GM19468 (cell line): ENCODE results near the gene GHR.
A peak's percentile ranks its signal among the peaks of the same experiment; 100 is the strongest.

Experiments used
- ATAC-seq: cut with Tn5 transposase; IDR thresholded peaks from one replicate; pipeline ENCODE4 v1.9.1; 2021; ENCODE audit warnings: mild to moderate bottlenecking, moderate library complexity, moderate number of reproducible peaks; ENCODE audit not compliant: unreplicated experiment; ENCODE audit errors: extremely low read depth

GHR gene

DNA sequence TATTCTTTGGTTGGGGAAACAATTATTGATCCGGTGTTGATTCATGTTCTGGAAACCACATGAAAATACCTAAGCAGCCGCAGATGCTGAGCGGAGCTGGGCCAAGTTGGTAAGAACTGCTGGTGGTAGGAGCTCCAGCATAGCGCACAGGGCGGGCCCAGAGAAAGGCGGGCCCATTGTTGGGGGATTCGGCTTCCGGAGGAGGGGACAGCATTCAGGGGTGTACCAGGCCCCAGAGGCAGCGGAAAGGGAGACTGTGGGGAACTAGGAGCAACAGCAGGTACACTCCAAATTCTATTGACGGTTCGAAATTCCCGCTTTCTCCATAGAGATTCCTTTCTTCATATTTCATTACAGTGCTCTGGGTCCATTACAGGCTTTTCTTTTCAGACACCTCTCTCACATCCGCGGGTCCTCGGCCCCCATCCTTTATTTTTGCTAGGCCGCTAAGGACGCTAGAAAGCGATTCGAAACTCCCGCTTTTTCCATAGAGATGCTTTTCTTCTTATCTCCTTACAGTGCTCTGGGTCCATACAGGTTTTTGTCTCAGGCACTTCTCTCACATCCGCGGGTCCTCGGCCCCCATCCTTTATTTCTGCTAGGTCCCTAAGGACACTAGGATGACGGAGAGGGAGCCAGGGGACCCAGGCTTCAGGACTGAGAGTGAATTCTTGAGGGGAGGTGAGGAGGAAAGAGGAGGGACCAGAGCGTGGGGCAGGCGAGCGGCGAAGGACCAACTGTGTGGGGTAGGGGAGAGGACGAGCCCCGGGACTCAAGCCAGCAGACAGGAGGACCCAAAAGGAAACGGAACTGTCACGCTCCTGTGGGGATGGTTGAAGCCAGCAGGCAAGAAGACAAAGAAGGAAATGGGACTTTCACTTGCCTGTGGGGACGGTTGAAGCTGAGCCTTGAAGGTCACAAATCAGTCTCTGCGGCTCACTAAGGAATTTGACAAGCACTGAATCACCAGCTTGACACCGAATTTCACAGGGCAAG, 333.7 kb downstream of the GHR start, which contains the start of gene CCDC152:
TSS of gene CCDC152 (plus strand) at position 213 of the 996 bp plus-strand sequence. CDS start 2,304 bp downstream, outside the sequence.
- peak; percentile 70 for ATAC-seq

- no peak for ATAC-seq
Observed at GRCh38 chr5:42759456-42759855, 336.2 kb downstream of the GHR start.

GRCh38 chr5:42760426-42760825, 337.2 kb downstream of the GHR start:
- no peak for ATAC-seq

GRCh38 chr5:42761791-42762190, 338.6 kb downstream of the GHR start:
- no peak for ATAC-seq

- ATAC-seq: no peak
Observed at GRCh38 chr5:42767491-42768105, 344.4 kb downstream of the GHR start.

GRCh38 chr5:42768106-42768504, 344.9 kb downstream of the GHR start:
- ATAC-seq: no peak

DNA sequence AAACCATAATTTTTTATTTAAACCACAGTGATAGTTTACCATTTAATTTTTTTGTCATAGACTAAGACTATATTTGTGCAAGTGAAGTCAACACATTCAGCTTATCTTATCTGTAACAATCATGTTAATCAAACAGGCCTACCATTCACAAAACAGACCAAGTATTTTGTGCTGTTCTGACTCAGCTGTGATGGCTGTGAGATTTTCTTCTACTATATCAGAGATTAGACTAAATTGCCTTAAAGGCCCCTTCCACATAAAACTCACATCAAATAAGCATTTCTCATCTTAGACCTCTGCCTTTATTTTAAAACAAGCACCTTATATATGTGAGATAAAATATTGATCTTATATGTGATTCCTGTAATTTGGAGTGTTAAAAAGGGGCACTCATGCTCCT, 346.8 kb downstream of the GHR start:
- ATAC-seq: no peak
